Stimulated activated CD8-positive, alpha-beta memory T cell treated with anti-CD3 and anti-CD28 coated beads, Interleukin-12 subunit alpha, Interleukin-12 subunit beta, amount 100 ng/mL, for 24 hours (primary cell): ENCODE results near the gene MVP.
"Not testable (repeated sequence)": the region's sequence is repeated elsewhere in the genome, so short reads cannot be mapped to it uniquely, and the experiment has no call there.

Source experiments
- DNase-seq: peaks from one replicate; pipeline ENCODE4 v3.0.0-alpha.2; 2020; ENCODE audit errors: extremely low read depth

The MVP gene

DNA sequence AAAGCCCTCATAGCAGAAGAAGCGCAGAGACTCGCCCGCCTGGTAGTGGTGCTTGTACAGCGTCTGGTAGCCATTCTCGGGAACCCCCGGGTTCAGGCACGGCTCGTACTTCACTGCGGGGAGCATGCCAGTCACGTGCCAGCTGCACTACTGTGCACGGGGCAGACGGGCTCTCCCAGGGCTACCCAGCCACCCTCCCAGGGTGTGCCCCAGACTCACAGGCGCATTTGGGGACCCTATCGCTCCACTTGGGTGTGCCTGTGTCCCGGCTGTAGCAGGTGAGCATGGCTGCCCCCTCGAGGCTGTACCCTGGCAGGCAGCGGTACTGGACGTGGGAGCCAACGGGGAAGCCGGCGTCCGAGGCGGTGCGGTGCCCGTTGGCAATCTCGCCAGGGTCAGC, 53.1 kb downstream of the MVP start:
- no peak for DNase-seq

- no peak for DNase-seq
These were observed 54.9 kb downstream of the MVP start for GRCh38 chr16:29875206-29875605.

DNA sequence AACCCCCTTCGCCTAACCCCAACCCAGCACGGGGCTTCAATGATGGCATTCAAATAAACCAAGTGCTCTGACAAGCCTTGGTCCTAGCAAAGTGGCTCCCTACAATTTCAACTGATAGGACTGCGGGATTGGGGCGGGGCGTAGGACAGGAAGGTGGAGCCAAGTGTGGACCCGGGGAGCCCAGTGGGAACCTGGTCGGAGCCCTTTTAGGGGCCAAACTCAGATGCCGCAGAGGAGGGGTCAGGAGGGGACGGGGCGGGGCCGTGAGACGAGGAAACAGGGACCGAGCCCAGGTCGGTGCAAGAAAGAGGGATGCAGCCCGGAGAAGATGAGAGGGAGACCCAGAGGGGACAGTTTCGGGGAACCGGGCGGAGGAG, 55.9 kb downstream of the MVP start:
- no peak for DNase-seq

DNA sequence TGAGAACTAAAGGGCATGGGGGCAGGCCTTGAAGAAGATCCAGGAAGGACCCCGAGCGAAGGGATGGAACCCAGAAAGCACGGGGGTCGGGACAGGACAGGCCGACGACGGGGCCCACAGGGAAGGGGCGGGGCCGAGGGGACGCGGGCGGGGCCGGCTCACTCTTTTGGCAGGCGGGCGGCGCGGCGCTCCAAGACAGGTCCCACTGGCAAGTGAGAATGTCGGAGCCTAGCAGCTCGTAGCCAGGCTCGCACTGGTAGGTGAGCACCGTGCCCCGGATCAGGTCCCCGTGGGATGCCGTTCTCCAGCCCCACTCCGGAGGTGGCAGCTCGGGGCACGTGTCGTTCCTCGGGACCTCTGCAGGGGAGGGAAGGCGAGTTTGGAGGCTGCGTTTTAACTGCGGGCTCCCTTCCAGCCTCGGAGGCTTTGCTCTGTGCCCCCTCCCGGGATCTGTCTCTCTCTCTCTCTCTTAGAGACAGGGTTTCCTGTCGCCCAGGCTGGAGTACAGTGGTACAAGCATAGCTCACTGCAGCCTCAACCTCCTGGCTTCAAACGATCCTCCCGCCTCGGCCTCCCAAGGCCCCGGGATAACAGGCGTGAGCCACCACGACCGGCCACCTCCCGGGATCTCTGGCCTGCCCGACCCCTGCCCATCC, 56.5 kb downstream of the MVP start:
- DNase-seq, result no peak

DNA sequence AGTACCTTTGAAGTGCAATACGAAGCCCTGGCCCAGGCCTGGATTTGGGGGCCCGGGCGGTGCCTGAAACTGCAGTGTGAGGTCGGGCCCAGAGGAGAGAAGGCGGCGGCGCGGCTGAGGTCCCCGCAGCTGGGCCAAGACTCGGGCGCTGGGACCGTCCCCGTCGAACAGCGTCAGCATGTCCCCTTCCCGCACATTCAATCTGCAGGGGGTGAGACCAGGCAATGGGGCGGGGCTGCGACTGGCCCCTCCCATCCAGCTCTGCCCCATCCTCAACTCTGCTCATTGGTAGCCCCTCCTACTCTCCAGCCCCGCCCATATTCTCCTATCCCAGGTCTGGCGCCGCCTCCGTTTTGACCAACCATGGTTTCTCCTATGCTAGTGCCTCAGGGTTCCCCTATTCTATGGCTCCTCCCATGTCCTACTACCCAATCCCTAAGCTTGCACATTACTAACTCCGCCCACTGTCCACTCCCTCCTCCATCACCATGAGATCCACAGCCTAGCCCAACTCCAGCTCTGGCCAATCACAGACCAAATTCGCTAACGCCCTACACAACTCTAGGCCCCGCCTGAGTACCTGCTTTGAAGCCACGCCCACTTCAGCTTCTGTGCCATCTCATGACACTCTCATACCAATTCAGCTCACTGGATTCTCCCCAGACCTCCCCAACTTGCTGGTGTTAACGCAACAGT, 57.2 kb downstream of the MVP start:
- DNase-seq, result no peak

DNA sequence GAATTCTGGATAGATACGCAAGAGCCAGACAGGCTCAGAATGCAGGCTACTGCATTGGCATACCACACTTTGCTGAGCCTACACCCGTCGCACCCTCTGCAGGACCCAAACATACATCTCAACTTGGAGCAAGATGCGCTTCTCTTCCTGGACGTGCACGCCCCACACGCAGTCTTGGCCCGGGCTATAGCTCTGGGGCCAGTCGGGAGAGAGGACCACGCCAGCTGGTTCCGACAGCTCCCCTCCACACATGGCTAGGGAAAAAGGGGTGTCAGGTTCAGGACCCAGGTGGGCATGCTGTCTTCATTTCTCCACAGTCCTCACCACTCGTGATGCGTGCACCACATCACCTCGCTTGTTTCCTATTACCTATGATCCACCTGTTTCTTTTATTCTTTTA, 57.9 kb downstream of the MVP start:
- DNase-seq, result no peak

- DNase-seq, result no peak
These were observed 60.8 kb downstream of the MVP start for GRCh38 chr16:29881050-29881449.

GRCh38 chr16:29883987-29884386, 63.7 kb downstream of the MVP start:
- DNase-seq, result no peak

- not testable (repeated sequence) for DNase-seq
These were observed 69.1 kb downstream of the MVP start for GRCh38 chr16:29889372-29889771.

- no peak for DNase-seq
These were observed 71.5 kb downstream of the MVP start for GRCh38 chr16:29891525-29892457.

- DNase-seq, result no peak
These were observed 72.2 kb downstream of the MVP start for GRCh38 chr16:29892458-29892813.

DNA sequence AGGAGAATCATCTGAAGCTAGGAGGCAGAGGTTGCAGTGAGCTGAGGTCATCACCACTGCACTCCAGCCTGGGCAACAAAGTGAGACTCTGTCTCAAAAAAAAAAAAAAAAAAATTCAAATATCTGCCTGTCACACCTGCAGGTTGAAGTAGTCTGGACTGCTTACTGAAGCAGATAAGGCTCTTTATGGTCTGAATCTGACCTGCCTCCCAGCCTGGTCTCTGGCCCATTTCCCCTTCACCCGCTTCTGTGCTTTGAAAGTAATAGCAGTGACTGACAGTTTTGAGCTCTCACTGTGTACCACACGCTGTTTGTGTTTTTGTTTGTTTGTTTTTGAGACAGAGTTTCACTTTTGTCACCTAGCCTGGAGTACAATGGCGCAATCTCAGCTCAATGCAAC, 73.3 kb downstream of the MVP start:
- DNase-seq, result no peak

DNA sequence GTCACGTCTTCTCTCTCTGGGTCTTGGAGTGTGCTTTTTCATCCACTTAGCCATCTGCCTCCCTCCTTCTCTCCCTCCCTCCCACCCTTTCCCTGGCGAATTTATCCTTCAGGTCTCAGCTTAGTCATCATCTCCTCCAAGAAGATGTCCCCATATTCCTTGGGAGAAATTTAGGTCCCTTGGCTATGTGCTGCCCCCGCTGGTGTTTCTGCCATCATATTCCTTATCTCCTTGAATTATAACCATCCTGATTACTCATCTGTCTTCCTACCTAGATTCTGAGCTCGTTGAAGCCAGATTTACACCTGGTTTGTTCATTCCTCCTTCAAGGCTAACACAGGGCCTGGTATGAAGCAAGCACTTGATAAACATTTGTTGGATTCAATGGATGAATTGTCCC, 74.1 kb downstream of the MVP start:
- no peak for DNase-seq

DNA sequence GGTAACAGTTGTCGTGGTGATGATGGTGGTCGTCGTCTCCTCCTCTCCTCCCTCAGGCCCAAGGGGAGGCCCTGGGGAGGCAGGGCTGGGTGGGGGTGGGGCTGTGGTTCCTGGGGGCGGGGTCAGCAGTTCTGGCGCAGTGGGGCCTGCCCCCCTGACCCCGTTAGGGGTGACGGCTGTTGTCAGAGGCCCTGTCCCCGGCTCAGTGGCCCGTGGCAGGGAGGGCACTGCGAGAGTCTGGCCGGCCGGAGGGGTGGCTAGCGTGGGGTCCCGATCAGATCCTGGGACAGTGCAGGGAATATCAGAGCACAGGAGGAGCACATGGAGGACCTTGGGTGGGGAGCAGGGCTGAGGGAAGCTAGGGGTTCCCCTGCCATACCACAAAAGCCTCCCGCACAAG, 76.6 kb downstream of the MVP start:
- no peak for DNase-seq

- no peak for DNase-seq
These were observed 77.1 kb downstream of the MVP start for GRCh38 chr16:29897333-29897732.
